Activated T-helper 2 cell treated with anti-CD3 and anti-CD28 coated beads, Interferon-gamma antibody, Interleukin-2, Interleukin-4, amounts not matched to agents 10 μg/mL and 5 μg/mL and 100 μg/mL, durations not matched to agents 14 hours and 24 hours and 36 hours (primary cell): ENCODE results near the gene PARN. TPM values are rescaled to one million over a fixed set of nuclear protein-coding genes. Genes with fewer than 3 reads are reported as not detected.

Experiments used
- DNase-seq: peaks from one replicate; pipeline ENCODE4 v3.0.0; 2021; ENCODE audit warnings: low spot score
- H3K27ac Mint-ChIP-seq: one replicate; pipeline ENCODE4 v1.8.0; 2021; ENCODE audit warnings: mixed read lengths
- H3K27me3 Mint-ChIP-seq: one replicate; pipeline ENCODE4 v1.8.0; 2021; ENCODE audit warnings: low read depth, mixed read lengths
- H3K36me3 Mint-ChIP-seq: one replicate; pipeline ENCODE4 v1.8.0; 2021; ENCODE audit warnings: low read depth, mixed read lengths
- H3K4me1 Mint-ChIP-seq: one replicate; pipeline ENCODE4 v1.8.0; 2021; ENCODE audit warnings: low read depth, mixed read lengths
- H3K4me3 Mint-ChIP-seq: one replicate; pipeline ENCODE4 v1.8.0; 2021; ENCODE audit warnings: low read depth, mild to moderate bottlenecking, moderate library complexity, mixed read lengths
- H3K9me3 Mint-ChIP-seq: one replicate; pipeline ENCODE4 v1.8.0; 2021; ENCODE audit warnings: mixed read lengths
- intact Hi-C: fragments of 100-400 bp; cut with micrococcal nuclease; formaldehyde crosslinking; loops from one replicate; pipeline ENCODE4 v1.15.1; 2023
- total RNA-seq: library from RNA; stranded (reverse); gene quantifications from 2 replicates; pipeline ENCODE4 v1.2.3, GENCODE V29; 2022

The PARN gene
- total RNA-seq: 52.8 and 56.6 TPM in 2 replicates

GRCh38 chr16:14629919-14630619 is at the start of gene PARN:
Gene PARN, minus strand, starts transcription at chr16:14630260. Its CDS starts 135 bp downstream, at chr16:14630125.
- Mint-ChIP-seq H3K27me3 (no peaks in the 10 kb centered on the region), H3K9me3 (no peaks in the 10 kb centered on the region), H3K4me1 (peaks cover 31% of the 10 kb centered on the region), H3K4me3 (peak within 1 kb of the TSS; percentile 98), H3K36me3 (peaks cover 54% of the 10 kb centered on the region), H3K27ac (peak within 1 kb of the TSS; percentile 99)
- intact Hi-C loops: loop anchor here (5.0 kb wide), 1 partner anchor 343 kb away; no protein-coding TSS in a partner anchor
- peak; percentile 97 for DNase-seq

GRCh38 chr16:14678748-14679497 is 48.9 kb upstream of the PARN start:
- Mint-ChIP-seq H3K27ac (no peak overlapping the region), H3K4me1 (peaks cover 3% of the 10 kb centered on the region), H3K4me3 (no peak overlapping the region), H3K36me3 (peaks cover 3% of the 10 kb centered on the region), H3K9me3 (no peaks in the 10 kb centered on the region), H3K27me3 (peaks cover 1% of the 10 kb centered on the region)
- DNase-seq: no peak
- intact Hi-C loops: no loop called here

GRCh38 chr16:14677627-14678026 is 47.6 kb upstream of the PARN start:
- Mint-ChIP-seq H3K27ac (no peak overlapping the region), H3K4me1 (peaks cover 4% of the 10 kb centered on the region), H3K36me3 (peaks cover 6% of the 10 kb centered on the region), H3K27me3 (peaks cover 1% of the 10 kb centered on the region), H3K4me3 (no peak overlapping the region), H3K9me3 (no peaks in the 10 kb centered on the region)
- intact Hi-C loops: no loop called here
- no peak for DNase-seq

- H3K4me3 Mint-ChIP-seq: no peak overlapping the region
- DNase-seq: no peak
- peaks cover 7% of the 10 kb centered on the region for H3K4me1 Mint-ChIP-seq
- no peak overlapping the region for H3K27ac Mint-ChIP-seq
- peaks cover 1% of the 10 kb centered on the region for H3K27me3 Mint-ChIP-seq
- peaks cover 6% of the 10 kb centered on the region for H3K36me3 Mint-ChIP-seq
- intact Hi-C loops: no loop called here
- H3K9me3 Mint-ChIP-seq: no peaks in the 10 kb centered on the region
Observed at GRCh38 chr16:14676633-14677032, 46.6 kb upstream of the PARN start.

- H3K4me1 Mint-ChIP-seq: peaks cover 7% of the 10 kb centered on the region
- DNase-seq: no peak
- H3K36me3 Mint-ChIP-seq: peaks cover 23% of the 10 kb centered on the region
- no peak overlapping the region for H3K4me3 Mint-ChIP-seq
- no peaks in the 10 kb centered on the region for H3K9me3 Mint-ChIP-seq
- H3K27me3 Mint-ChIP-seq: peaks cover 1% of the 10 kb centered on the region
- H3K27ac Mint-ChIP-seq: no peak overlapping the region
- intact Hi-C loops: no loop called here
Observed at GRCh38 chr16:14672403-14672971, 42.4 kb upstream of the PARN start.

GRCh38 chr16:14669776-14670175 is 39.7 kb upstream of the PARN start:
- H3K9me3 Mint-ChIP-seq: no peaks in the 10 kb centered on the region
- intact Hi-C loops: no loop called here
- no peak overlapping the region for H3K27ac Mint-ChIP-seq
- no peak overlapping the region for H3K4me3 Mint-ChIP-seq
- peaks cover 4% of the 10 kb centered on the region for H3K4me1 Mint-ChIP-seq
- no peak for DNase-seq
- H3K36me3 Mint-ChIP-seq: peaks cover 47% of the 10 kb centered on the region
- H3K27me3 Mint-ChIP-seq: no peaks in the 10 kb centered on the region

- no peak for DNase-seq
- H3K4me3 Mint-ChIP-seq: no peak overlapping the region
- H3K4me1 Mint-ChIP-seq: peaks cover 4% of the 10 kb centered on the region
- H3K36me3 Mint-ChIP-seq: peaks cover 53% of the 10 kb centered on the region
- no peaks in the 10 kb centered on the region for H3K27me3 Mint-ChIP-seq
- no peaks in the 10 kb centered on the region for H3K9me3 Mint-ChIP-seq
- H3K27ac Mint-ChIP-seq: no peak overlapping the region
- intact Hi-C loops: no loop called here
Observed at GRCh38 chr16:14668556-14669223, 38.6 kb upstream of the PARN start.

- peaks cover 3% of the 10 kb centered on the region for H3K4me1 Mint-ChIP-seq
- no peaks in the 10 kb centered on the region for H3K27me3 Mint-ChIP-seq
- no peak overlapping the region for H3K27ac Mint-ChIP-seq
- no peak overlapping the region for H3K4me3 Mint-ChIP-seq
- H3K36me3 Mint-ChIP-seq: peaks cover 59% of the 10 kb centered on the region
- DNase-seq: no peak
- intact Hi-C loops: no loop called here
- no peaks in the 10 kb centered on the region for H3K9me3 Mint-ChIP-seq
Observed at GRCh38 chr16:14667347-14668266, 37.5 kb upstream of the PARN start.

GRCh38 chr16:14658063-14658462 is 28.0 kb upstream of the PARN start:
- Mint-ChIP-seq H3K36me3 (peaks cover 56% of the 10 kb centered on the region), H3K4me3 (no peak overlapping the region), H3K4me1 (peaks cover 7% of the 10 kb centered on the region), H3K27ac (peak overlapping the region; percentile 61), H3K27me3 (no peaks in the 10 kb centered on the region), H3K9me3 (no peaks in the 10 kb centered on the region)
- no peak for DNase-seq
- intact Hi-C loops: no loop called here

- intact Hi-C loops: no loop called here
- no peak overlapping the region for H3K4me3 Mint-ChIP-seq
- no peaks in the 10 kb centered on the region for H3K9me3 Mint-ChIP-seq
- no peak for DNase-seq
- no peaks in the 10 kb centered on the region for H3K27me3 Mint-ChIP-seq
- peaks cover 7% of the 10 kb centered on the region for H3K4me1 Mint-ChIP-seq
- H3K27ac Mint-ChIP-seq: no peak overlapping the region
- peaks cover 65% of the 10 kb centered on the region for H3K36me3 Mint-ChIP-seq
Observed at GRCh38 chr16:14652726-14653125, 22.7 kb upstream of the PARN start.

- no peaks in the 10 kb centered on the region for H3K27me3 Mint-ChIP-seq
- DNase-seq: no peak
- peaks cover 66% of the 10 kb centered on the region for H3K36me3 Mint-ChIP-seq
- peaks cover 7% of the 10 kb centered on the region for H3K4me1 Mint-ChIP-seq
- H3K27ac Mint-ChIP-seq: peak overlapping the region; percentile 26
- intact Hi-C loops: no loop called here
- H3K9me3 Mint-ChIP-seq: no peaks in the 10 kb centered on the region
- no peak overlapping the region for H3K4me3 Mint-ChIP-seq
Observed at GRCh38 chr16:14650629-14651028, 20.6 kb upstream of the PARN start.

GRCh38 chr16:14649816-14650215 is 19.8 kb upstream of the PARN start:
- no peaks in the 10 kb centered on the region for H3K9me3 Mint-ChIP-seq
- no peak for DNase-seq
- H3K36me3 Mint-ChIP-seq: peaks cover 65% of the 10 kb centered on the region
- peaks cover 7% of the 10 kb centered on the region for H3K4me1 Mint-ChIP-seq
- no peaks in the 10 kb centered on the region for H3K27me3 Mint-ChIP-seq
- H3K4me3 Mint-ChIP-seq: no peak overlapping the region
- peak overlapping the region; percentile 26 for H3K27ac Mint-ChIP-seq
- intact Hi-C loops: no loop called here
